Fibroblast of the conjunctiva (primary cell): ENCODE measurements around the gene ZSCAN32.

ENCODE experiments used
- DNase-seq: peaks from one replicate; pipeline ENCODE4 v3.0.0-alpha.2; 2010; ENCODE audit warnings: low read depth

Gene ZSCAN32

DNA sequence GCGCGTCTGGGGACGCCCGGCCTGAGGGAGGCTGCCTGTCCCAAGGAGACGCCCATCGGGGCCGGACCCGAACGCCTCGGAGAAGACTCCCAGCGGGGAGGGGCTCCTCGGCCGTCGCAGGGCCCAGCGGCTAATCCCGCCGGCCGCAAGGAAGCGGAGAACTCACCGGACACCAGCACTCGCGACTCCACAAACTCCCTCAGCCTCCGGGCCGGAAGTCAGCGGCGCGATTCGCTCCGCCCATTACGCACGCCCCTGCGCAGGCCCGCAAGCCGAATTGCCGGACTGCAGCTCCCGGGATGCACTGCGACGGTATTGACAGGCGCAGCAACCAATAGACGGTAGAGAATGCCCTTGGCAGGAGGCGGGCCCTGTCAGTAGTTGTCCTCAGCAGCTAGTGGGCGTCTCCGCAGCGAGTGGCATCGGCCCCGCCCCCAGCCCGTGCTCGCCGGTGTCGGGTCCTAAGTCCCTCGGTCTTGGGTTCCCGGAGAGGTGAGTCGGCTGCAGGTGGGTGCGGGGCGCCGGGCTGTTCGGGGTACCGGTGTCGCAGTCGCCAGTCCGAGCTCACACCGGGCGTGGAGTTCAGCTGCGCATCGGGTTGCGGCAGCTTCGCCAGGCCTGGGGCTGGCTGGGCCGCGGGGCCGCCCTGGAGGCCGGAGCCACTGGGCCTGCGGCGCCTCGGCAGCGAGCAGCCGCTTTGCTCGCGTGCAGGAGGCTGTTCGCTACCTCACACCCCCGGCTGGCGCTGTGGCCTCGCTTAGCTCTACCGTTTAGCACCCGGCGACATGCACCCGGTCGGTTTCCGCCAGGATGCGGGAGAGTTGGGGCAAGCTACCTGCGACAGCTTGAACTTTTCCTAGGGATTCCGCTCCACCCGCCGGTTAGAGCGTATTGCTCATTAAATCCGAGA lies at the start of gene ZSCAN32, which contains the start of gene ZNF174:
TSS of gene ZSCAN32 (minus strand) at position 226 of the 910 bp plus-strand sequence. CDS start 3,447 bp downstream, outside the sequence.
TSS of gene ZNF174 (plus strand) at position 437 of the 910 bp plus-strand sequence. CDS start 790 bp downstream, outside the sequence.
- DNase-seq, result peak; percentile 99

GRCh38 chr16:3444032-3444388 lies 43.2 kb upstream of the ZSCAN32 start:
- DNase-seq, result peak; percentile 49

GRCh38 chr16:3443108-3444031 lies 42.6 kb upstream of the ZSCAN32 start, which contains the start of the genes NAA60 and ZNF597:
TSS of gene NAA60 (plus strand) at chr16:3443680. CDS start at chr16:3476228, 32,548 bp downstream.
TSS of gene ZNF597 (minus strand) at chr16:3443504. CDS start at chr16:3443153, 351 bp downstream.
- DNase-seq, result peak; percentile 83

DNA sequence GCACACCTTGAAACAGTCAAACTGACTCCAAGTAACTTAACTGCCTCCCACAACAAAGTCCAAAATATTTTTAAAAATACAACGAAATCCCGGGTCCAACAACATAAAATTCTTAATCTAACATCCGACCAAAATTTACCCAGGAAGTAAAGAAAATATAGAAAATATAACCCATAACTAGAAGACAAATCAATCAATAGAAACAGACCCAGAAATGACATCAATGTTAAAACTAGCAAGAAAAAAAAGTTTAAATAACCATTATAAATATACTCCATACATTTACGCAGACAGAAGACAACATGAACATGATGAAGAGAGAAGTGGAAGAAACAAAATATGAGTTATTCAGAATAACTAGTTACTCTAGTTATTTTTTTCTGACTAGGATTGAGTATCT lies 38.8 kb upstream of the ZSCAN32 start:
- DNase-seq, result no peak

GRCh38 chr16:3434373-3434772 lies 33.6 kb upstream of the ZSCAN32 start:
- DNase-seq, result no peak

DNA sequence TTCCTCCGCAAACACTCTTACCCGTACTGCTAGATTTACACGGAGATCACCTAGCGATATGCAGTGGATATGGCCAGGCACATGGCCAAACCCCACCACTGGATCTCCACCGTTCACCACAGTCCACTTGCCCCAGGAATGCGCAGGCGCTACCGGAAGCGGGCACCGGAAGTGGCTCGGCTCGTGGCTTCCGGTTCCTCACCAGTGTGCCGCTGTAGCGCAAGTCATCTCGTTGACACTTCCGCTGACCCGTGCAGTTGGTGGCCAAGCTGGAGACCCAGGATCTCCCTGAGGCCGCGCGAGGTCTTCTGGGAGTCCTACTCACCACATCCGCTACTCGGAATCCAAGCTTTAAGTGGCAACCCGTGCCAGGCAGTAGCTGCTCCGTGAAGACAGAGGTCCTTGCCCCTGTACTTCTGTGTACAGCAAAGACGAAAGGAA lies 31.0 kb upstream of the ZSCAN32 start:
- no peak for DNase-seq

DNA sequence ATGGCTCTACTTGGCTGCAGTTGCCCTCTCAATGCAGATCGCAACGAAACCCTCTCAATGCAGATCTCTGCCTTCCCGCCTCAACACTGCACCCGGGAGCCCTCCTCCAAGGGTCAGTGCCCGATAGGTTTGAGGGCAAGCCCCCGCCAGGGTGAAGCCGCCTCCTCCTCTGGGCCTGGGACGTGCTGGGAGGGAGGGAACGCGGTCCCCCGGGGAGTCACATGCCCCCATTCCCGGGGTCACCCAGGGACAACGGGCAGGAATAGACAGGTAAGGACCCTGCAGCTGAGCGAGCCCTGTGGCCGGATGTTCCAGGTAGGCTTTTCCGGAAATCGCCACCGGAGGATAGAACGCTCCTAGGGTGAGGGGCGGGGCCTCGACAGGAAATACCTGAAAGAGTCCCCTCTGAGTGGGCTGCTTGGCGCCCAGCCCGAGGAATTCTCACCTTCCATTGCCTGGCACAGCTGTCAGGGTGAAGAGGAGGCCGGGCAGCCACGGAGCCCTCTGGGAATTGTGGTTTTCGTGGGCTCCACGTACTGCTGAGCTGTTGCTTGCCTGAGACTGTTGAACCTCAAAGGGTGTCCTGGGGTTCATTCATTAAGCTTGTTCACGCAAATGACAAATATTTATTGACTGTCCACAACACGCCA lies 13.1 kb upstream of the ZSCAN32 start:
- no peak for DNase-seq

- DNase-seq, result no peak
Measured at GRCh38 chr16:3408561-3409197, 7.9 kb upstream of the ZSCAN32 start.

DNA sequence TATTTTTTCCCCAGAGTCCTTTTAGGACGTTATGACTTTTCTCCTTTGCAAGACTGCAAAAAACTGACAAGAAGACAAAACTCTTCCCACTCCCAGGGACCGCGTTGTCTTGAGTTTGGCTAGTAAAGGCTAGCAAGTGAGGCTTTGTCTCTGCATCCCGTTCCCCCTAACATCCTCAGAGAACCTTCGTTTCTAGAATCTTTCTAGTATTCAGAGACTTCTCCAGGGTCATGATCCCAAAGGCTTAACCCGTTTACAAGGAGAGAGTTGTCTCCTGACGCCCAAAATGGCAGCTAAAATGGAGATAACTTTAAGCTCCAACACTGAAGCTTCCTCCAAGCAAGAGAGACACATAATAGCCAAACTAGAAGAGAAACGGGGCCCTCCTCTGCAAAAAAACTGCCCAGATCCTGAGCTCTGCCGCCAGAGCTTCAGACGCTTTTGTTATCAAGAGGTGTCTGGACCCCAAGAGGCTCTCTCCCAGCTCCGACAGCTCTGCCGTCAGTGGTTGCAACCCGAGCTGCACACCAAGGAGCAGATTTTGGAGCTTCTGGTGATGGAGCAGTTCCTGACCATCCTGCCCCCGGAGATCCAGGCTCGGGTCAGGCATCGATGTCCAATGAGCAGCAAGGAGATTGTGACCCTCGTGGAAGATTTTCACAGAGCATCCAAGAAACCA lies 1.1 kb upstream of the ZSCAN32 start:
- DNase-seq, result no peak

GRCh38 chr16:3400446-3400778 lies 392 bp downstream of the ZSCAN32 start:
- DNase-seq, result no peak

GRCh38 chr16:3389663-3390338 lies 11.0 kb downstream of the ZSCAN32 start:
- DNase-seq, result no peak

- no peak for DNase-seq
Measured at GRCh38 chr16:3388325-3388724, 12.5 kb downstream of the ZSCAN32 start.

- no peak for DNase-seq
Measured at GRCh38 chr16:3383045-3383448, 17.8 kb downstream of the ZSCAN32 start.

- no peak for DNase-seq
Measured at GRCh38 chr16:3377917-3378316, 22.9 kb downstream of the ZSCAN32 start.

DNA sequence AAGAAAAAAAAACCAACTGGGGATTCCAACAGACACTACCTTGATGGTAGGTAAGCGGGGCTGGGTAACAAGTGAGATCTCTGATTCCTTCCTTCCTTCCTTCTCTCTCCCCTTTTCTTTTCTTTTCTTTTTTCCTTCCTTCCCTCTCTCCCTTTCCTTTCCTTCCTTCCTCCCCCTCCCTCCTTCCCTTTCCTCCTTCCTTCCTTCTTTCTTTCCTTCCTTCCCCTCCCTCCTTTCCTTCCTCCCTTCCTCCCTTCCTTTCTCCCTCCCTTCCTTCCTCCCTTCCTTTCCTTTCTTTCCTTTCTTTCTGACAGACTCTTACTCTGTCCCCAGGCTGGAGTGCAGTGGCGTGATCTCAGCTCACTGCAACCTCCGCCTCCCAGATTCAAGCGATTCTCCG lies 25.1 kb downstream of the ZSCAN32 start:
- no peak for DNase-seq

- no peak for DNase-seq
Measured at GRCh38 chr16:3369073-3369472, 31.7 kb downstream of the ZSCAN32 start.

DNA sequence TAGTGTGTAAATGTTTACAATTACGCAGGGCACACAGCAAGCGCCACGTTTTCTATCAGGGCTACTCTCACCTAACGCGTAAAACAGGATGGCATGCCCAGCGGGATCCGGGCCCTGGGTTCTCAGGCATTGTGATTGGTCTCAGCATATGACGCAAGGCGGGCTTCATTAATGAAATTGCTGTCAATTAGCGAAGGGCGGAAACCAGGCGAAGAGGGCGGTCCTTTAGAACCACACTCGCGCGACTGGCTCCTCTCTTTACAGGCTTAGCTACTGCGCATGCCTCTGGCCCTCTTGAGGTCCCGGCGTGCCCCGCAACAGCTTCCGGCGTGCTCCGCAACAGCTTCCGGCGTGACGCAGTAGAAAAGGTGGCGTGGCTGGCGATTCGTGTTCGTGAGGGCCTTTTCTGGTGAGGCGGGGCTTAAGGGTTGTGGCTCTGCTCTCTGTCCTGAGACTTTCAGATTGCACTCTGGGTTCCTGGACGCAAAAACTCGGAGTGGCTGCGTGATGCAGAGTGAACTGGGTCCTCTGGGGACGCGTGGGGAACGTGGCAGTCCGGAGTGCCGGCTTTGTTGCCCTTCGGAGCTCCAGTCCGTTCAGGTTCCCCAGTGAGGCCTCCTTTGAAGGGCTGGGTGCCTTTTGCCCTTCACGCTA lies 35.9 kb downstream of the ZSCAN32 start:
- DNase-seq, result peak; percentile 94

- no peak for DNase-seq
Measured at GRCh38 chr16:3363793-3364192, 37.0 kb downstream of the ZSCAN32 start.

- no peak for DNase-seq
Measured at GRCh38 chr16:3362931-3363330, 37.9 kb downstream of the ZSCAN32 start.

DNA sequence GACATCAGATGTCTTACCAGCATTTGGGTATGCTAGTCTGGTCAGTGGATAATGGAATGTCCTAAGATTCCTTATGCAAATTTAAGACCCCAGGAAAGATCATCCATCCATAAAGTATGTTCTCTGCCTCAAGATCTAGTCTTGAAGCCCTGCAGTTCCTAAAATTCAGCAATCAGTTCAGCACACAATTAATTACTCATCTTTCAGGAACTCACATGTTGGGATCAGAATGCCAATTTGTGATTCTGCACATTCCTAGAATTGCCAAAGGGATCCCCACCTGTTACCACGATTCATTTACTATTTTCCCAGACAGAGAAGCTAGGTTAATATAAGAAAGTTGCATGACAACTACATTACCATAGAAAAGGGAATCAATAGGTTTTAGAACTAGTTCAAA lies 41.9 kb downstream of the ZSCAN32 start:
- no peak for DNase-seq
